GM23338 (cell line): Measurements from ENCODE around the gene CCDC28A. TPM values are rescaled to one million over a fixed set of nuclear protein-coding genes. Genes with fewer than 3 reads are reported as not detected.
A peak's percentile ranks its signal among the peaks of the same experiment; 100 is the strongest.

ENCODE experiments used
- ATAC-seq: fragments of 200-7000 bp; cut with Tn5 transposase; 3 replicates; pipeline ENCODE4 v1.9.1; 2020
- DNase-seq: peaks from one replicate; pipeline ENCODE4 v3.0.0-alpha.2; 2015; ENCODE audit warnings: low spot score
- H2AFZ ChIP-seq: fragments of 200-600 bp; sonication (generic); 2 replicates; pipeline ENCODE4 v1.8.0; 2016; ENCODE audit warnings: antibody characterized with exemption, mild to moderate bottlenecking, moderate library complexity
- H3F3A ChIP-seq: fragments of 200-600 bp; sonication (generic); replicated peaks from 2 replicates; pipeline ENCODE4 v1.8.0; 2017; ENCODE audit warnings: antibody characterized with exemption, mixed run types, low read depth
- H3K27ac ChIP-seq: fragments of 200-600 bp; sonication (generic); 2 replicates; pipeline ENCODE4 v1.6.1; 2016; ENCODE audit warnings: low read depth
- H3K27me3 ChIP-seq: fragments of 200-600 bp; sonication (generic); 2 replicates; pipeline ENCODE4 v1.8.0; 2016; ENCODE audit warnings: mild to moderate bottlenecking, mixed run types, moderate library complexity; ENCODE audit not compliant: insufficient read depth
- H3K36me3 ChIP-seq: fragments of 200-600 bp; sonication (generic); 2 replicates; pipeline ENCODE4 v1.8.0; 2016; ENCODE audit warnings: mild to moderate bottlenecking; ENCODE audit not compliant: insufficient read depth
- H3K4me1 ChIP-seq: fragments of 200-600 bp; sonication (generic); 2 replicates; pipeline ENCODE4 v1.8.0; 2016; ENCODE audit warnings: mild to moderate bottlenecking, moderate library complexity; ENCODE audit not compliant: insufficient read depth
- H3K4me2 ChIP-seq: fragments of 200-600 bp; sonication (generic); 2 replicates; pipeline ENCODE4 v1.7.1; 2017; ENCODE audit warnings: mixed run types
- H3K4me3 ChIP-seq: fragments of 200-600 bp; sonication (generic); 2 replicates; pipeline ENCODE4 v1.6.1; 2016; ENCODE audit warnings: mixed run types
- H3K79me2 ChIP-seq: fragments of 200-600 bp; sonication (generic); replicated peaks from 2 replicates; pipeline ENCODE4 v1.8.0; 2017; ENCODE audit warnings: mild to moderate bottlenecking; ENCODE audit not compliant: insufficient read depth
- H3K9me2 ChIP-seq: fragments of 200-600 bp; sonication (generic); 2 replicates; pipeline ENCODE4 v1.8.0; 2017; ENCODE audit not compliant: insufficient read depth
- H4K20me1 ChIP-seq: fragments of 200-600 bp; sonication (generic); replicated peaks from 2 replicates; pipeline ENCODE4 v1.8.0; 2017; ENCODE audit warnings: mild to moderate bottlenecking; ENCODE audit not compliant: insufficient read depth
- H3K27ac Mint-ChIP-seq: 2 replicates; pipeline ENCODE4 v1.8.0; 2020; ENCODE audit warnings: inconsistent platforms, mild to moderate bottlenecking, moderate library complexity, mixed read lengths
- H3K27me3 Mint-ChIP-seq: 3 replicates; pipeline ENCODE4 v1.8.0; 2022; ENCODE audit warnings: low read depth, mild to moderate bottlenecking, moderate library complexity, mixed read lengths, inconsistent platforms; ENCODE audit not compliant: insufficient read depth, poor library complexity
- H3K36me3 Mint-ChIP-seq: 3 replicates; pipeline ENCODE4 v1.8.0; 2021; ENCODE audit warnings: low read depth, mild to moderate bottlenecking, inconsistent platforms, moderate library complexity, mixed read lengths
- H3K4me1 Mint-ChIP-seq: 3 replicates; pipeline ENCODE4 v1.8.0; 2020; ENCODE audit warnings: mild to moderate bottlenecking, inconsistent platforms, mixed read lengths
- H3K4me3 Mint-ChIP-seq: 3 replicates; pipeline ENCODE4 v1.8.0; 2021; ENCODE audit warnings: moderate library complexity, mild to moderate bottlenecking, inconsistent platforms, mixed read lengths
- H3K9me3 Mint-ChIP-seq: 3 replicates; pipeline ENCODE4 v1.8.0; 2020; ENCODE audit warnings: moderate library complexity, mild to moderate bottlenecking, inconsistent platforms, mixed read lengths
- CREB1 ChIP-seq: fragments of 250-450 bp; sonication (Bioruptor Pico); IDR thresholded peaks from 2 replicates; pipeline ENCODE4 v1.5.0; 2020; ENCODE audit warnings: low read depth, mild to moderate bottlenecking, moderate library complexity
- EZH2 ChIP-seq: fragments of 200-600 bp; sonication (generic); IDR thresholded peaks from one replicate; pipeline ENCODE4 v1.8.0; 2017; ENCODE audit warnings: antibody characterized with exemption, mild to moderate bottlenecking, low read depth; ENCODE audit not compliant: unreplicated experiment
- EZH2phosphoT487 ChIP-seq: fragments of 200-600 bp; sonication (generic); IDR thresholded peaks from one replicate; pipeline ENCODE4 v1.8.1; 2018; ENCODE audit warnings: antibody characterized with exemption; ENCODE audit not compliant: unreplicated experiment
- JUNB ChIP-seq: IDR thresholded peaks from one replicate; pipeline ENCODE4 v1.6.1; 2016; ENCODE audit warnings: antibody characterized with exemption; ENCODE audit not compliant: unreplicated experiment
- NANOG ChIP-seq: IDR thresholded peaks from 2 replicates; pipeline ENCODE4 v1.6.1; 2016; ENCODE audit warnings: antibody characterized with exemption, borderline replicate concordance
- POLR2AphosphoS5 ChIP-seq: IDR thresholded peaks from 2 replicates; pipeline ENCODE4 v1.6.1; 2016; ENCODE audit warnings: antibody characterized with exemption, low read depth
- REST ChIP-seq: IDR thresholded peaks from one replicate; pipeline ENCODE4 v1.6.1; 2018; ENCODE audit warnings: antibody characterized with exemption; ENCODE audit not compliant: unreplicated experiment
- STAT1 ChIP-seq: IDR thresholded peaks from one replicate; pipeline ENCODE4 v1.6.1; 2016; ENCODE audit warnings: antibody characterized with exemption; ENCODE audit not compliant: unreplicated experiment
- ZNF114 ChIP-seq: fragments of 250-450 bp; sonication (Bioruptor Pico); IDR thresholded peaks from 2 replicates; pipeline ENCODE4 v1.5.0; 2020; ENCODE audit warnings: mild to moderate bottlenecking, moderate library complexity
- polyA plus RNA-seq: library from polyadenylated mRNA; unstranded; fragments of >200 nt; fragmentation: Nextera tagmentation; extraction: Ambion mirVana; gene quantifications from 2 replicates; pipeline ENCODE4 v1.2.1, GENCODE V29; 2016
- total RNA-seq: library from RNA; depleted of rRNA; stranded (reverse); fragments of >200 nt; shearing (Covaris generic); gene quantifications from 2 replicates; pipeline ENCODE4 v1.2.3, GENCODE V29; 2014
- TF ChIP-seq, protein P1 (sequence below), 2 experiments: fragments of 200-600 bp in 1 of 2; sonication (generic) in 1 of 2; conservative IDR thresholded peaks; 2 replicates each; pipeline versions ENCODE4 v1.5.1 to v1.6.1; 2016 to 2017; ENCODE audit warnings: antibody characterized with exemption in 2 of 2, low read depth in 2 of 2, mild to moderate bottlenecking in 2 of 2, moderate library complexity in 1 of 2

CCDC28A gene
- total and polyA plus RNA-seq, 2 experiments from 2014 or later: 11.2 to 14.0 TPM

DNA sequence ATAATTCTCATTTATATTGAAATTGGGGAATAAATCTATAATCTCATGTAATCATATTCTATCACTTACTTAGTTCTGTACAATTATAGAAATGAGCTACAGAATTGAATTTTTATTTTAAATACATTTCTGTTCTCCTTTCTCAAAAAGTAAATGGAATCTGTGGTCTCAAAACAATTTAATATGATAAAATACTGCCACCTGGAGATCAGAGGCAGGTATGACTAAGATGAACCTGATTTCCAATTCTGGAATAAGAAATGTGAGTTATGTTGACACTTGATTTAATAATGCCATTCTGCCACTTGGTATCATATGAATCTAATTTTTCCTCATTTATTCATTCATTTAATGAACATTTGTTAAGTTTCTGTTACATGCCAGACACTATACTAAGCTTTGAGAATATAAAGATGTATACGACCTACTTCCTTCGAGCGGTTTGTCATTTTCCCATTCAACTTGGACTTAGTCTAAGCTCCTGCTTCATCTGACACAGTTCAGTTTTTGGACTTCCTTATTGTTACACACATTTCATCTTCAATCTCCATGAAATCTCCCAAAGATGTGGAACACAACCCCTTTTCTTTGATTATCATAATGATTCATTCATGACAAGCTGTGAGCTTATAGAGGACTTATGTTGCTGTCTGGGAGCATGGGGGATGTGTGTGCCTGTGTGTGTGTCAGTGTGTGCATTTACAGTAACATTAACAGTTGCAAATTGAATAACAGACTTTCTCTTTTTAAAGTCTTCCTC, 7.5 kb upstream of the CCDC28A start:
- ATAC-seq: no peak
- H3K27ac Mint-ChIP-seq: no peak overlapping the region
- H3K27me3 ChIP-seq: no peaks in the 10 kb centered on the region

DNA sequence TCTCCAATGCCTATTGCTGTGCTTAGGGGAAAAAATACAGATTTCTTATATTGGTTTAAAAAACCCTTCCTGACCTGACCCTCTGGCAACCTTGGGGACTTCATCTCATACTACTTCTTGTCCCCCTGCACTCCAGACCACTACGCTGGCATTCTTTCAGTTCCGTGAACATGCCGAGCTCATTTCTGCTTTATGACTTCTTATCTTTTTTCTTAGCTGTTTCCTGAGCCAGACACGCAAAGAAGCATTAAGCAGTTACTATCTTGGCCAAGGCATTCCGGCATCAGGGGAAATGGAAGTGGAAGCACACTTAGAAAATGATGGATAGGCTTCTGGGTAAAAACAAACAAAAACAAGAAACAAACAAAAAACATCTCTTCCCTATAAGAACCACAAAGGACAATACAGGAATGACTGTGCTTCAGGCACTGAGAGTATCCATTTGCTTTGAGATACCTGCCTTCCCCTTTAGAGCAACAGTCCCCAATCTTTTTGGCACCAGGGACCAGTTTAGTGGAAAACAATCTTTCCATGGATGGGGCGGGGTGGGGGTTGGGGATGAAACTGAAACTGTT, 4.4 kb upstream of the CCDC28A start:
- Histone ChIP-seq H3K36me3 (no peaks in the 10 kb centered on the region), H3F3A (no peaks in the 10 kb centered on the region), H3K27ac (no peak overlapping the region), H3K4me2 (no peak overlapping the region), H3K9me2 (no peaks in the 10 kb centered on the region), H3K79me2 (no peaks in the 10 kb centered on the region), H2AFZ (no peak overlapping the region), H3K4me1 (peaks cover 6% of the 10 kb centered on the region), H4K20me1 (no peaks in the 10 kb centered on the region), H3K4me3 (no peak overlapping the region), H3K27me3 (no peaks in the 10 kb centered on the region)
- H3K36me3 Mint-ChIP-seq: no peaks in the 10 kb centered on the region
- no peak overlapping the region for H3K4me3 Mint-ChIP-seq
- H3K4me1 Mint-ChIP-seq: peaks cover 7% of the 10 kb centered on the region
- H3K27ac Mint-ChIP-seq: no peak overlapping the region
- DNase-seq (no peak), ATAC-seq (no peak)
- peaks cover 11% of the 10 kb centered on the region for H3K27me3 Mint-ChIP-seq
- no peaks in the 10 kb centered on the region for H3K9me3 Mint-ChIP-seq
- no peak for TF ChIP-seq REST
- TF ChIP-seq EZH2: no peak
- no peak for TF ChIP-seq ZNF114 (CRISPR knock-in tag)
- no peak for TF ChIP-seq STAT1
- no peak for TF ChIP-seq CREB1
- TF ChIP-seq JUNB: no peak
- TF ChIP-seq EZH2phosphoT487: no peak
- TF ChIP-seq POLR2AphosphoS5: no peak
- no peak for TF ChIP-seq NANOG

More for the DNA sequence above, 7.5 kb upstream of the CCDC28A start:
- no peaks in the 10 kb centered on the region for H4K20me1 ChIP-seq
- peak; percentile 60 for DNase-seq
- TF ChIP-seq, protein P1, sequence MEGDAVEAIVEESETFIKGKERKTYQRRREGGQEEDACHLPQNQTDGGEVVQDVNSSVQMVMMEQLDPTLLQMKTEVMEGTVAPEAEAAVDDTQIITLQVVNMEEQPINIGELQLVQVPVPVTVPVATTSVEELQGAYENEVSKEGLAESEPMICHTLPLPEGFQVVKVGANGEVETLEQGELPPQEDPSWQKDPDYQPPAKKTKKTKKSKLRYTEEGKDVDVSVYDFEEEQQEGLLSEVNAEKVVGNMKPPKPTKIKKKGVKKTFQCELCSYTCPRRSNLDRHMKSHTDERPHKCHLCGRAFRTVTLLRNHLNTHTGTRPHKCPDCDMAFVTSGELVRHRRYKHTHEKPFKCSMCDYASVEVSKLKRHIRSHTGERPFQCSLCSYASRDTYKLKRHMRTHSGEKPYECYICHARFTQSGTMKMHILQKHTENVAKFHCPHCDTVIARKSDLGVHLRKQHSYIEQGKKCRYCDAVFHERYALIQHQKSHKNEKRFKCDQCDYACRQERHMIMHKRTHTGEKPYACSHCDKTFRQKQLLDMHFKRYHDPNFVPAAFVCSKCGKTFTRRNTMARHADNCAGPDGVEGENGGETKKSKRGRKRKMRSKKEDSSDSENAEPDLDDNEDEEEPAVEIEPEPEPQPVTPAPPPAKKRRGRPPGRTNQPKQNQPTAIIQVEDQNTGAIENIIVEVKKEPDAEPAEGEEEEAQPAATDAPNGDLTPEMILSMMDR (conservative IDR thresholded peaks at IDR 0.05; ENCODE audit: low read depth in 2 of 2): peak in 1 of 2 experiments; percentile 86; a peak in 3 of 4 replicates
- no peak for TF ChIP-seq EZH2phosphoT487
- Mint-ChIP-seq H3K27me3 (no peaks in the 10 kb centered on the region), H3K9me3 (no peaks in the 10 kb centered on the region), H3K4me1 (no peaks in the 10 kb centered on the region), H3K36me3 (no peaks in the 10 kb centered on the region), H3K4me3 (no peak overlapping the region)
- H3K4me2 ChIP-seq: no peak overlapping the region
- no peak overlapping the region for H3K27ac ChIP-seq
- no peaks in the 10 kb centered on the region for H3F3A ChIP-seq
- no peaks in the 10 kb centered on the region for H3K9me2 ChIP-seq
- H3K79me2 ChIP-seq: no peaks in the 10 kb centered on the region
- H3K36me3 ChIP-seq: no peaks in the 10 kb centered on the region
- no peak overlapping the region for H2AFZ ChIP-seq
- H3K4me3 ChIP-seq: no peak overlapping the region
- no peaks in the 10 kb centered on the region for H3K4me1 ChIP-seq
